Amniotic epithelial cell (primary cell): ENCODE data around the gene GPR161.
A peak's percentile ranks its signal among the peaks of the same experiment; 100 is the strongest.

Experiments used
- DNase-seq: peaks from one replicate; pipeline ENCODE4 v3.0.0-alpha.2; 2010; ENCODE audit warnings: low read depth

GPR161 gene

GRCh38 chr1:168148916-168149315, 12.2 kb upstream of the GPR161 start:
- DNase-seq = no peak

DNA sequence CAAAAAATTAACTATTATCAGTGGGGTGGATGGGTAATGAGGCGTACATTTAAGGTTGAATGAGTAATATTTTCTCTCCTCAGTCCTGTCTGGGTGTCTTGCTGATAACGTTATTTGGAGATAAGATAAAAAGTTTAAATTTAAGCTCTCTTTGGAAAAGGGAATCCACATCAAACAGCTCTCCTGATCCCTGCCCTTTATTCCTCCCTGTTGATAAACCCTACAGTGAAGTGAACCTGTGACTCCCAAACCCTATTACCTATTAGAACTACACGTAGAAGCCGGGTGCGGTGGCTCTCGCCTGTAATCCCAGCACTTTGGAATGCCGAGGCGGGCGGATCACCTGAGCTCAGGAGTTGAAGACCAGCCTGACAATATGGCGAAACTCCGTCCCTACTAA, 9.9 kb upstream of the GPR161 start:
- no peak for DNase-seq

DNA sequence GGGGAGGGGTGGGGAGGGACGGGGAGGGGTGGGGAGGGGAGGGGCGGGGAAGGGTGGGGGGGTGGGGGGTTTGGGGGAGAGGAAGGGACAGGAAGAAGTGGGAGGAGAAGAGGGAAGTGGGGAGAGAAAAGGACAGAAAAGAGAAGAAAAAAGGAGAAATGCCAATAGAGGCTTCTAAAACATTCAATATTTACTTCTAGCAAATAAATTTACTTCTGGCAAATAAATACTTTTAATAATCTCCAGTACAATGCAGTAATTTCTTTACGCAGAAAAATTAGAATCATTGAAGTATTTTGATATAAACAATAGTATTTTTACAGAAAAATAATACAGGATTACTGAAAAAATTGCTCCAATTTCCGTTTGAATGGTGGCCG, 9.4 kb upstream of the GPR161 start:
- DNase-seq = no peak

DNA sequence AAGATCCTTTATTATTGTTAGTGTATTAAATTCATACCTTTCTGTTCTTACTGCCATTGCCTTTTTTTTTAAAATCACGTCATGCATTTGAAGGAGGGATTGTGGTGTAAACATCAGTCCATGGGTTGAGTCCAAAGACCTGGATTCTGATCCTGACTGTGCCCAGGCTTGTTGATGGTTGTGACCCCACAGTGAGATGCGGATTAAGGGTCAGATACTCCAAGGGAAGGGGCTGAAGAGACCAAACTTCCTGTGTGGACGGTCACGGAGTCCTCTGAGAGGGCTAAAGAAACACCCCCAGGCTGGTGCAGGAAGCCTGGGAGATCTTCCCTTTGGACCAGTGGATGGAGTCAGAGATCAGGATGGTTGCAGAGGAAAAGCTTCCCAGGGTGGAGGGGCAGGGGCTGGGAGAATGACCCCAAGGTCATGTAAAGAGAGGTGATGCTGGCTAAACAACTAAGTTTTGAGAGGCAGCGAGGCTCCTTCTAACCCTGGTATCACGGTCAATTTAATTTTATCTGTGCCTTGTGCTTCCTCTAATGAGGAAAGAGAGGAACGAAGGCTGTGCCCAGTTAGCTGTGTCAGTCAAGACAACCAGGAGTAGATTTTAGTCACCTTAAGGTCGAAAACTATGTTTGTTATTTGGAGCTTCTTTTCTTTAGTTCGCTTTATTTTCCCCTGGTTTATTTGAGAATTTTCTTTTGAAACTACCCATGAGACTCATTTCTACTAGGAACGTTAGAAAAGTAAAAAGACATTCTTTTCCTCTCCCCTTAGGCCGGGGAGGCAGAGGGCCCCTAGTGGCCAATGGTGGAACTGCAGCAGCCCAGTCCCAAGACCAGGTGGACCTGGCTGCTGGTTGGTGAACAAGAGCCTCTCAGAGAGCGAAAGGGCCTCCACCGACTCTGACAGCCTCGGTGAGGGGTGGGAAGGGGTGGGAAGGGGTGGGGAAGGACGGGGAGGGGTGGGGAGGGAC, 8.7 kb upstream of the GPR161 start:
- peak; percentile 71 for DNase-seq

DNA sequence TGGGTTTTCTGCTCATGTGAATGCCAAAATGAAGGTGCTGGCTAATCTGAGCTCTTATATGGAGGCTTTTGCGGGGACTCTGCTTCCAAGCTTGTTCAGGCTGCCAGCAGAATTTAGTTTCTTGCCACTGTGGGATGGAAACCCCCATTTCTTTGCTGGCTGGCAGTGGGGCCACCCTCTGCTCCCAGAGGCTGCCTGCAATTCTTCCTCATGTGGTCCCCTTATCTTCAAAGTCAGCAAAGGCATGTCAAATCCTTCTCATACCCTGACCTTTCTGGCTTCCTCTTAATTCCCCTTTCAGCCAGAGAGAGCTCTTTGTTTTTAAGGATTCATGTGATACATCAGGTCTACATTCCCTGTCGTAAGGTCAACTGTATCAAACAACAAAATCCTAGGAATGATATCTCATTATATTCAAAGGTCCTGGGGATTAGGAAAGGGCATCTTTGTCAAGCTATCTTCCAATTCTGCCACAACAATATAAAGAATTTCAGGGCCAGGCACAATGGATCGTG, 5.2 kb upstream of the GPR161 start:
- no peak for DNase-seq

- DNase-seq = no peak
Measured at GRCh38 chr1:168139070-168139469, 2.3 kb upstream of the GPR161 start.

DNA sequence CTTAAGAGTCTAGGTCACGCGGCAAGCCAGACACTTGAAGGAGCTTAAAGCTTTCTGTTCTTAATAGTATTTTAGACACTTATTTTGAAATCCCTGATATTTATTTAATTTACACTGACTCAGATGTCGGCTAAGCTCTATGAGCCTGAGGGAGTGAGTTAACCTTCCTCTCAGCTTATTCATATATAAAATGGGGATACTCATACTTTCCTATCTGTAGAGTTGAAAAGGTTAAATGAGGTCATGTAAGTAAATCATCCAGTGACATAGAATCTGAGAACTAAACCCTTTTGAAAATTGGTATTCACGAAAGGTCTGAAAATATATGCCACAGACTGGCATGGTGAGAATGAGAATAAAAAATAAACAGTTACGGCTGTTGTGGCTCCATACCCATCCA, 1.4 kb upstream of the GPR161 start:
- DNase-seq = peak; percentile 43

DNA sequence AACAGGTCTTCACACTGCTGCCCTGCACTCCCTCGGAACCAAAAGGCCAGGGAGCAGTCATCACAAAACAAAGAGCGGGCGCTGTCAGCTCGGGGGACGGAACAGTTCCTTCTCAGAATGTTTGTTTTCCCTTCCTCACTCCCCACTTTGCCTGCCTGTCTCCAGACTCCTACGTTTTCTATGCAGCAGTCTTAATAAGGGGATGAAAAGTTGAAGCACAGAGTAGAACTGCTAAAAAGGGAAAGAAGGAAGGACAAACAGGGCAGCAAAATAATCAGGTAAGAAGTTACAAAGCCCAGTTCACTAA, 738 bp upstream of the GPR161 start:
- no peak for DNase-seq

GRCh38 chr1:168135921-168136708, 615 bp downstream of the GPR161 start:
- peak; percentile 17 for DNase-seq

DNA sequence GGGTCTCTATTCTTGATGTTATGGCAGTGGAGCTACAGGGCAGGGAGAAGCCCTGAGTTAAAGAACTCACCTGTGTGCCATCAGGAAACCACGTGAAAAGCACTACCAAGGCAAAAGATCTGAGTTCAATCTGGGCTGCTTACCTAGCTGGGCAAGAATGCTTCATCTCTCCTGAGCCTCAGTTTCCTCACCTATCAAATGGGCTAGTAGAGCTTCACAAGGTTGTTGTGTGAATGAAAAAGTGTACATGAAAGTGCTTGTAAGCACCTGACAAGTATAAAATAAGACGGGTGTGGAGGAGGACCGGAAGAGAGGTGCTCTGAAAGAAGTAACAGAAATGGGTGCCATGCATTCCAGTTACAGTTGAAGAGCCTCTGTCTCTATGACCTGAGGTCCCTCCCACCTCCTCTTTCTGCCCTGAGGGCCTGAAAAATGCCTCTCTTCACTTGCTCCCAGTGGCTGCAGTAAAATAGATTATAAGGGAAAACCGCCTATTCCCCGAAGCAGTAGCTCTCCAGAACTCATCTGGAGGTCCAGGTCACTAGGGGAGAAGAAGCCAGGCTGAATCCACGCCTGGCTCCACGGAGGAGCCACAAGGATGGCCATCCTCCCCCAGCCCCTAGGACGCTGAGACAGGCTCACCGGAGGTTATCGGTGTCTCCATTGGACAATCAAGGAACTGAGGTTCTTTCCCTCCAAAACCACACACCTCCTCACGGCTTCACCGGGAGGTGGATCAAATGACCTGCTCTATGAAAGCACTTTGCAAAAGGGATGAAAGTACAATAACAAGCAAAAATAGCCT, 1.4 kb downstream of the GPR161 start:
- DNase-seq = no peak

- no peak for DNase-seq
Measured at GRCh38 chr1:168134642-168135041, 2.1 kb downstream of the GPR161 start.

- DNase-seq = no peak
Measured at GRCh38 chr1:168134132-168134531, 2.6 kb downstream of the GPR161 start.

- DNase-seq = no peak
Measured at GRCh38 chr1:168129933-168130332, 6.8 kb downstream of the GPR161 start.

GRCh38 chr1:168127503-168127902, 9.2 kb downstream of the GPR161 start:
- DNase-seq = no peak

DNA sequence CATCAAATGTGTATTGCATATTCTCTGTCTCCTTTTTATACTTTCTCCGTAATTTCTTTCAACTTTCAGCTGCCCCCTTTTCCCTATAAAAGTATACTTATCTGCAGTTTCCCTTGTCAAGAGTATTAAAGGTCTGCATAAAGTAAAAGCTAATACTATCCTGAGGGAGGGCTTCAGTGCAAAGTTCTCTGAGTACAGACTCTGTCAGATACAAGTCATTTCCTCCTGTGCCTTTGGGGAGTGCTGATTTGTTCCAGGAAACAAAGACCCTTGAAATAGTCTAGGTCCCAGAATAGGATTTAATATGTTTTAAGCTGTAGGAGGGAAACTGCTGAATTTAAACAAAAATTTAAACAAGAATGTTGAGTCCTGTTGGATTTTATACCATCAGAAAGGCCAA, 11.7 kb downstream of the GPR161 start:
- DNase-seq = no peak

DNA sequence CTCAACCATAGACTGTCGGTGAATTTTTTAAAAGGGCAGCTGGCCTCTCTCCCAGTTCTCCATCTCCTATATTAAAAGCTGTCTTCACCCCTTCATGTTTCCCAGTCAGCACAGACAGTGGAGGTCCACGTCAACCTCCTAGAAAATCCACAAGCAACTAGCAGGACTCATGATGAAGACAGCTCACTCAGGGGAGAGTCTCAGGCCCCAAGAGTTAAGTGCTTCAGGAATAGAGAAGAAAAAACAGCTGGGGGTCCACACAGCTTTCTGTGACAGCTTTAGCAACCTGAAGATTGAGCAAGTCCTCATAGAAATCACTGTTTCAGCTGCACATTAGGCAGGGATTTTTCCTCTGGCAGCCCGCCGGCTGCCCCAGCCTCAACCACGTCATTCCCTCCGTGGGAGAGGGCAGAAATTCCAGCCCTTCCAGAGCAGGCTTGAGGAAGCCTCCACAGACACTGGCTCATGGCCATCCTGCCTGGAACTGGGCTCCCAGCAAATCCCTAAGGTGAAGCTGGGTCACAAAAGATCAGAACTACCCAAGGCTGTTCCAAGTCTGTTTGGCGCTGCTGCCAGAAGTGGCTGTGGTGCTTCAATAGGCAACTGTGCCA, 15.2 kb downstream of the GPR161 start:
- DNase-seq = peak; percentile 92

- DNase-seq = no peak
Measured at GRCh38 chr1:168119750-168120149, 17.0 kb downstream of the GPR161 start.

DNA sequence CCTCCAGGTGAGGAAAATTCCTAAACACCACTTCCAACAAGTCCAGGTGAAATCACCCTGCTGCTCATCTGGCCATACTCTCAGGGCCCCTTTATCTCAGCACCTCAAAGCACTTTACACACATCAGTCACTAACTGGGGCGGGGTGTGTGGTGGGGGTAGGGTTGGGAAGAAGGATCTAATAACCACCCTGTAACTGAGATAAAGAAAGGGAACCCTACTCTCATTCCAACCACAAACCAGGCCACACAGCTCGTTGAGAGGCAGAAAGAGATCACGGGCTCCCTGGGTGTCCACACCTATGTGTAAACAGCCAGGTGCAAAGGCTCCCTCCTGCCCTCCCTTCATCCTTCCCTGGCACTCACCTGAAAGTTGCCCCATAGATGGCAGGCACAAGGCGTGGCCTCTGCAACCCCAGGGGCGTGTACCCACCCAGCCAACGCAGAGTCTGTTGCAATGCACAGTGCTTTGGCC, 20.4 kb downstream of the GPR161 start:
- DNase-seq = no peak

DNA sequence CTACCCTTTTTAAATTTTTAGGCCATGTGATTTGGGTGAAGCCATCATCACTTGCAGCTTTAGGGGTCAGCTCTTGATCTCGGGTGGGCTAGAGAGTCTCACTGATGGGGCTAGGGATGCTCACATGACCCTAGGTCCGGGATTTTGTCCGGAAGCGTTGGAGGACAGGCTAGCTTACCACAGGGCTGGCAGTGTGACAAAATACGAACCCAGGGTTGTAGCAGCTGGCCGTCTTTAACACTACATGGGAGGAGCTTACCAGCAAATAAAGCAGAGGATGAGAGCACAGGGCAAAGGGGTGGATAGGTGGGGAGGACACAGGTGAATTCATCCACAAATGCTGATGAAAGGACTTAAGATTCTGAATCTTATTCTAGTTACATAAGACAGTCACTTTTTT, 21.9 kb downstream of the GPR161 start:
- DNase-seq = no peak

DNA sequence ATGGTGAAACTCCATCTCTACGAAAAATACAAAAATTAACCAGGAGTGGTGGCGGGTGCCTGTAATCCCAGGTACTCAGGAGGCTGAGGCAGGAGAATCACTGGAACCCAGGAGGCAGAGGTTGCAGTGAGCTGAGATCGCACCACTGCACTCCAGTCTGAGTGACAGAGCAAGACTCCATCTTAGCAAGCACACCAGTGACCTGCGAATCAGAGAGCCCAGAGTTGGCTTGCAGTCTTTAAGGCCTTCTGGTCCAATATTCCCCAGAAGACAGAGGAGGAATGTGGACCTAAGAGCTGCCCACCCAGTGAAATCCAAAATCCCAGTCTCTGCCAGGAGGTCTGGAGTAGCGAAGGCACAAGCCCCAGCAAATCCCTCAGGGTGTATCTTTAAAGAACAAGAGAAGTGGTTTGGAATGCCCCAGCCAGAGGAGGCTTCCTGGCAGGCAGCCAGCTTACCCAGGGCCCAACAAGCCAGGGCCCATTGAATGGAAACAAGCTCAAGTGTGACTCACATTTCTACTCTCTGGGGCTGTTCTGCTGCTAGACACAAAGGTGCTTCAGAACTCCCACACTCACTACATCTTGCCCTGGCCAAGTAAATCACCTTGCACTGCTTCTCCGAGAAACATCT, 23.9 kb downstream of the GPR161 start:
- DNase-seq = peak; percentile 72

DNA sequence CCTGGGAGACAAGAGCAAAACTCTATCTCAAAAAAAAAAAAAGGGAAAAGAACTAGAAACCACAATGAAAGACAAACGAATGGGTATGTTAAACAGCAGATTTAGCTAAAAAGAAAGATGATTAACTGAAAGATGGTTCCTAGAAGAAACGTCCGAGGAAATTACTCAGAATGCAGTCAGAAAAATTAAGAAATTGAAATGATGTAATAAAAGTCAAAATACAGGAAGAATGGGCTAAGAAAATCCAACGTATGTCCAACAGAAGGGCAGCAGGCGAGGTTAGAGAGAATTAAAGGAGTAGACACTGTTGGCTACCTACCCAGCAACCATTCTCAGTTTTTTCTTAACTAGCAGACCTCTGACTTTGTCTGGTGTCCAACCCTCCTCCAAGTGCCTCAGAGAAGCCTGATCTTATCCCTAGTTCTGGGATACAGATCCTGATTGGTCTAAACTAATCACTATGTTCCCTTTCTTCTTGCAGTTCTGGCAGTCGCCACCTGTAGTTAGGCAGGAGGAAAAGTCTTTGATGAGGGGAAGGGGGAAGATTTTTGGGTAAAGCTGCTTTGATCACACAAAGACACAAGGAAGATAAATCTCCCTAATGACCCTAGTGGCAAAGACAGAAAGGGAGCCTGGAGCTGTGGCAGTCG, 25.7 kb downstream of the GPR161 start:
- no peak for DNase-seq
